ENCODE data around the gene GAS2L2.

GRCh38 chr17:35743626-35744328 lies 9.3 kb downstream of the GAS2L2 start:
- TF ChIP-seq CTCF (IDR thresholded peaks at IDR 0.05) (no peak), EZH2 (IDR thresholded peaks at IDR 0.05) (no peak)

Measured in neural progenitor cell (in vitro differentiated cells).